GM18870 (cell line): Measurements from ENCODE around the gene RPL22.

Experiments
- ATAC-seq: cut with Tn5 transposase; IDR thresholded peaks from one replicate; pipeline ENCODE4 v1.9.1; 2021; ENCODE audit warnings: moderate library complexity; ENCODE audit not compliant: unreplicated experiment

Gene RPL22

GRCh38 chr1:6205849-6206519 lies 6.6 kb upstream of the RPL22 start, which contains the start of gene RNF207:
TSS of gene RNF207 (plus strand) at chr1:6206119. CDS start at chr1:6206536, 417 bp downstream.
- ATAC-seq, result peak; percentile 66

GRCh38 chr1:6202256-6202655 lies 2.9 kb upstream of the RPL22 start:
- ATAC-seq, result no peak

GRCh38 chr1:6200188-6200809 lies 904 bp upstream of the RPL22 start:
- ATAC-seq, result no peak

GRCh38 chr1:6198646-6199297 lies 623 bp downstream of the RPL22 start:
- no peak for ATAC-seq

DNA sequence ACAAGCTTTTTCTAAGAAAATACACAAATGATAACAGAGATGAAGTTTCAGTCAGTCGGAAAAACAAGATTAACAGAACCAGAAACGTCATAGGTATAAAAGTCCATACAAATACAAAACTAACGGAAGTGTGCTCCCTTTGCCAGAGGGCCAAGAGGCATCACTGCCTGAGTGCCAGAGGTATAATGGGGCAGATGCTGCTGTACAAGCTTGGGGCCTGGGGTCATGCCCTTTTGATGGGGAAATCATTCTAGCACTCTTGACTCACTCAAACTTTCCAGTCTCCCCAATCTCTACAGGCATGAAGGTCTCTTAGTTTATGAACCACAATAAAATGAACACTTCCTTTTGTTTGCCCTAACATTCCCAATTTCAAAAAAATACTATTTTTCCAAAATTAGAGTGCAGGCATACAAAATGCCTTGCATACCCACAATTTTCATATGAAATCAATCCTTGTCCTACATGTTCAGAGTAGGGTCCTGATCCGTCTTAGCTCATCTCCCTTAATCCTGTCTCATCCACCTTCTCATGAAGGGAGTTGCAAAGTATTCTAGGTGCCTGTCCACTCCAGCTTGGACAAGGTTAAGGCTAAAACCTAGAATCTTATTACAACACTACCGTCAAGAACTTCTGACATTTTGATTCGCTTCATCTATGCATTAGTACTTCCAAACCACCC lies 1.5 kb downstream of the RPL22 start:
- ATAC-seq, result no peak

DNA sequence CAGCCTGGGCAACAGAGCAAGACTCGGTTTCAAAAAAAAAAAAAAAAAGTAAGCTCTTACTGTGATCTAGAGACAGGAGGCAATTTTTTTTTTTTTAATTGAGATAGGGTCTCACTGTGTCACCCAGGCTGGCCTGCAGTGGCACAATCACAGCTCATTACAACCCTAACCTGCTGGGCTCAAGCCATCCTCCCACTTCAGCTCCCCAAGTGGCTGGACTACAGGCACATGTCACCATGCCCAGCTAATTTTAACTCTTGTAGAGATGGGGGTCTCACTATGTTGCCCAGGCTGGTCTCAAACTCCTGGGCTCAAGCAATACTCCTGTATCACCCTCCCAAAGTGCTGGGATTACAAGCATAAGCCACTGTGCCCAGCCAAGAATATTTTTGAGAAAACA lies 7.4 kb downstream of the RPL22 start:
- ATAC-seq, result no peak

DNA sequence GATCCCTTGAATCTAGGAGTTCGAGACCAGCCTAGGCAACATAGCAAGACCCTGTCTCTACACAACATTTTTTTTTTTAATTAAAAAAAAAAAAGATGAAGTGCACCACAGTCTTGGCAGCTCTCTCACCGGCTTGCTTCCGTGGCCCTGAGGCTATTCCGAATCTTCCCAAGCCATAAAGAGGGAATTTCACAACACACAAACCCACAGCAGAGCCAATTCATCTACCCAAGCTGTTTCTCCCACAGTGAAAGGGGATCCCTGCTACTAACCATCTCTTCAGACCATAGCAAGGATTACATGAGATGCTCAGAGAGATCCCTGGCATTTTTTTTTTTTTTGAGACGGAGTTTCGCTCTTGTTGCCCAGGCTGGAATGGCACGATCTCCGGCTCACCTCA lies 10.9 kb downstream of the RPL22 start:
- no peak for ATAC-seq

DNA sequence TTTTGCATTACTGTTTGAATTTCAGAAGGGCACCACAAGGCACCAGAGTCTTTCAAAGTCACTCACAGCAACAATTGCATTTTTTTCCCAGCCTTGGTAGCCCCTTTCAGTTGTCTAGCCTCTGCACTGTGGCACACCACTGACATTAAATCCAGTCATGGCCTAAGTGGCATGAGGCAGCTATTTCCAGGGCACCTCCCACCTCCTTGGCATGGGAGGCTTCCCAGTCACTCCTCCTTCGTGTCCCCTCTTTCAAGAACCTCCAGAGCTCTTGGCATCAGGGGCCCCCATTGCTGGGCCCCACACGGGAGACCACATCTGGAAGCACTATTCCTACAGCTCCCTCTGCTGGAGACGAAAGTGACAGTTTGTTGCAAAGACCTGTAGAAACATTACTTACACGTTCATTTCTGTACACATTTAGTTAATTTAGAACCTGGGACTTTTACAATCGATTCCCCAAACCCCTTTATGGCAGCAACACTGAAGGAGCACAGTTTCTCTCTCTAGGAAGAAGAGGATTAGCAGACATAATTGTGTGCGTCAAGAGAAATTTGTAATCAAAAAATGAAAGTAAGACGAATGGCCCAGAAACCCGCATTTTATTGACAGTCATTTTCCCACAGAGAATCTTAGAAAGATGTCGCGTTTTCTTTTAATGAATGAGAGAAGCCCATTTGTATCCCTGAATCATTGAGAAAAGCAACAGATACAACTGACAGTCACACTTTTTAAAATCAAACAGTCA lies 13.6 kb downstream of the RPL22 start:
- no peak for ATAC-seq

DNA sequence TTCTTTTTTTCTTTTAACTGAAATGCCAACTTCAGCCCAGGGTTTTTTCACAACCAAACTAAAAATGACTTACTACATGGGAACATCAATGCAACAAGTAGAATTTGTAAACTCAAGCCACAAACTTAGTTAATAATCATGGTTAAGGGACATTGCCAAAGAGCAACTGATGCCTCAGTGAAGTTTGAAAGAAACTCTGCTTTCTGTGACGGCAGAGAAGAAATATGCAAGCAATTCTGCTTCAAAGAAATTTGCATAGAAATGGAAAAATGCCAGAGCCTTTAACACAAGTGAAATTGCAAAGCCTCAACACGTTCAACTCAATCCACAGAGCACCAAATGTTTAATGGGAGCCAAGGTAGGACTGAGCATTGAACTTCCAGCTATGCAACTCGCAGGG lies 14.2 kb downstream of the RPL22 start:
- no peak for ATAC-seq

DNA sequence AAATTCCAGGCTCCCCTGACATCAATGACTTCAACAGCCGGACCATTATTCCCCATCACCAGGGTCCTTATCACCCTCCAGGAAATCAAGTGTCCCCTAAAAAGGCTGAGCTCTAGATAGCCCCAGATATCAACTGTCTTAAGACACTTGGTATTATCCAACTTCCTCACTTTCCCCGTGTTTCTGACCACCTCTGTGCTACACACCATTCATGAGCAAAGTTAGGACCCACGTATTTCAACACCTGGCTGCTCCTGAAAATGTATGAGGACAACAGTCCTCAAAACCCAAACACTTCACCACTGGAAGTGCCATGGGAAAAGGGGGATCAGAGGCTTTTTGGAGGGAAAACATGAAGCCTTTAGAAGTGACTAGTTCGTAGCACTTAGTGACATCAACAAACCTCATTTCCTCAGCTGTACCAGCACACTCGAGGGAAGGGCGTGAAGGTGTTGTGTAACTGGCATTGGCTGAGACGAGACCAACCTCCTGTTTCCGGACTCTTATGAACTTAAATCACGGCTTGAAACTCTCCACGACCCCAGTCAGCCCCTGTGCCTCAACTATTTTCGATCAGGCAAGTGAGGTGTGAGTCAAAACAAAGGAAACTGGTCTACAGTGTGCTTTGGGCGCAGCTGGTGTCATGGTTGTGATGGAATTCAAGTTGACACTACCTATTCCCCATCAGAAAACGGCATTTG lies 15.2 kb downstream of the RPL22 start:
- no peak for ATAC-seq

DNA sequence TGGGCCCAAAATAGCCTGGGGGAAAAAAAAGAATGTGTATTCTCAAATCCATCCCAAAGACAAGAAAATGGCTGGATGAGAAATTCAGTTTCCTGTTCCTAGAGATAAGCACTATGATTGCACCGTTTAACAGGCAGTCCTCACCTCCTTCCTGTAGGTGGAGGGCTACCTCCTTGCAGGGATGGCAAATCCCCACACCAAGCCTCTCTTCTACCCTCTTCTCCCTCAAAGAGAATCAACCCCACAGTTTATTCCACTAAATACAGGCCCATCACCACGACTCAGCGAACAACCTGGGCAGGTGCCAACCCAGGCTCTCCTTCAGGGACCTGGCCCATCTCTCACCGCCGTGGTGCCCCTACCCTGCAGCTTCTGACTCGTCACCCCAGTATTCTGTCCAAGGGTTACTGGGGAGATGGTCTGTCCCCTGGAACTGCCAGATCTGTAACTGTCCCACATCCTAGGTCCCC lies 15.8 kb downstream of the RPL22 start:
- no peak for ATAC-seq

DNA sequence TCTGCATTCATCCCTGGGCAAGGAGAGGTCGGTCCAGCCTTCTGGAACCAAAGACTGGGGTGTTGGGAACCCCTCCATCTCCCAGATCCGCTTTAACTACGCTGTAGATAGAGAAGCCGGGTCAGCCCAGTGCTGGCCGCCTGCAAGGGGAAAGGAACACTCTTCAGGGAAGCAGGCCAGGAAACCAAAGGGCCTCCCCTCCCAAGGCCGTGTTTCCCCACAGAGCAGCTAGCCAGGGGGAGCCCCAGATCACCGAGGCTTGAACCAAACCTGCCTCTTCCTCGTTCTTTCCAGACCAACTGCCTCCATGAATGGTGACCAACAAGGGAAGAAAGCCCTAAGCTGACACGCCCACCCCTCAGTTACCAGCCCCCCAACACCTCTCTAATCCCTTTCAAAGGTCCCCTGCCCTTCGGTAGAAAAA lies 18.0 kb downstream of the RPL22 start:
- no peak for ATAC-seq

DNA sequence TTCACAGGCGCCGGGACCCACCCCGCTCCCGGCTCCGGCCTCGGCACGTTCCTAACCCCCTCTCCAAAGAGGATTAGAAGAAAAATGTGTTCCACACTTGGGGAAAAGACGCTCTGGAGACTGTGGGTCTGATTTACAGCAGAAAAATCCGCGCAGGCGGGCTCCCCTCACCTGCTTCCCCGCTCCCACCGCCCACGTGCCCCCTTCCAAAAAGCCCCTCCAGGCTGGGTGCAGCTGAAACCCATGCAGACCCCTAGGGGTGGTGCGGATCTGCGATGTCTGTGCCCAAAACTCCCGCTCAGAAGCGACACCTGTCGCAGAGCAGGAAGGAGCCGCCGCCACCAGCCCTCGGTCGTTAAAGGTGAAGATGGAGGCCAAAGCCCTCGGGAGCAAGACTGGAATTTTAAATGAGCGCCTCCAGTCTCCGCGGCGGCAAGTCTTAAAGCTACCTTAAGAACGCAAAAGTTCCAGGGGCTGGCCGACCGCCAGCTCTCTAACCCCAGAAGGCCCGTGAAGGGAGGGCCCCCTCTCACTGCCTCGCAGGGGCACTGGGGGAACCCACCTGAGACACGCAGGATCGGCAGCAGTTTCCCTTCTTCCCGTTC lies 18.6 kb downstream of the RPL22 start:
- ATAC-seq, result no peak

GRCh38 chr1:6180268-6180706 lies 19.1 kb downstream of the RPL22 start, which contains the start of gene CHD5:
TSS of gene CHD5 (minus strand) at chr1:6180321. CDS start at chr1:6180023, 298 bp downstream.
- no peak for ATAC-seq

DNA sequence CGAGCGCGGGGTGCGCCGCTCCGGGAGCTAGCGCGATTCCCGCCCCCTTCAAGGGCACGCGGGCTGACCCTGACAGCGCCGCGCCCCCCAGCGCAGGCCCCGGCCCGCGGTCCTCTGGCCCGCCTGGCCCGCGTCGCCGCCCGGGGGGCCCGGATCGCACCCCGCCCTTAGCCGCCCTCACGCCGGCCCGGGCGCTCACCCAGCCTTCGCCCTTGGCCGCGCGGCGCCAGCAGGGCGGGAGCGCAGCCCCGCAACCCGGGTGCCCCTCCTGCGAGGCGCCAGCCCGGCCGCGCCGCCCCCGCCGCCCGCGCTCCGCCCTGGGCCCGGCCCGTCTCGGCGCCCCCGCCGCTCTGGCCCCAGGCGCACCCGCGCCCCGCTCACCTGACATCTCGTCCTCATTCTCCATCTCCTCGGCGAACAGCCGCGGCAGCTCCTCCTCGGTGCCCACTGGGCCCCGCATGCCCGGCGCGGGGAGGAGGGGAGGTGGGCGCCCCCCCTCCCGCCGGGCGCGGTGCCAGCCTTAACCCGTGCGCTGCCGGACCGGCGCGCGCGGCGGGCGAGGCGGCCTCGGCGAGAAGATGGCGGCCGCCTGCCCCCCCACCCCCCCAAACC lies 19.7 kb downstream of the RPL22 start:
- ATAC-seq, result no peak

DNA sequence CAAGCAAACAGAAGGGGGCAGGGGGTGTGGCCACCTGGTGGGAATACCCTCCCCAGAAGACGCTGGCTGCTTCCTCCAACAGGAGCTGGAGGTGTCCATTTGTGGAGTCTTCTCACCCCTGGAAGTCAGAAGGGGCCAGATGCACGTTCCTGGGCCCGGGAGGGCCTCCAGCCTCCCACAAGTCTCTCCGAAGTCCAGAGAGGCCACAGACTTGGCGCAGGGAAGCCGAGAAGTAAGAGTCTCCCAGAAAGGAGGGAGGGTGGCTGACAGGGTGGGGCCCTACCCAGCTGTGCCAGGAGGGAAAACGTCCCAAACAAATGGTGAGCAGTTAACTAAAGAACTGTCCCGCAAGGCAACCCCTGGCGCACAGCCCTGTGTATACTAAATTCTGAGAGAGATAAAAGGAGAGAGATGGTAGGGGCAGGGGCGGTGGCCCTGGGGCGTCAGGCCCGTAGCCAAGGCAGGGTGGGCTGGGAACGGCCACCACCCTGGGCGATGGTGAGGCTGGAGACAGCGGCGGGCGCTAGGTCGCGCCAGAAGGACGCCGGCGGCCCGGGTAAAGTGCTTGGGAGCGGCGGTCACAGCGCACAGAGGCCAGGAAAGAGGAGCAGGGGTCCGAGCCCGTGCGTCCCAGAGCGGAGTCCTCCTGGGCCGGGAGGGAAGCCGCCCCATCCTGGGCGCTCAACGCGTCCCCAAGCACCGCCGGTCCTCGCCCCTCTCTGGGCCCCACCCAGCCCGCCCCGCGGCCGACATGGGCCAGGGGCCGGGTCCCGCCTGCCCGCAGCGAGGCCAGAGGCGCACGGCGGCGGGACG lies 20.4 kb downstream of the RPL22 start:
- no peak for ATAC-seq

GRCh38 chr1:6177681-6178380 lies 21.6 kb downstream of the RPL22 start:
- ATAC-seq, result no peak

- ATAC-seq, result no peak
Observed at GRCh38 chr1:6176779-6177178, 22.6 kb downstream of the RPL22 start.
